Neural progenitor cell (in vitro differentiated cells): ENCODE measurements around the gene TLE1. TPM values are rescaled to one million over a fixed set of nuclear protein-coding genes. Genes with fewer than 3 reads are reported as not detected.

Experiments used
- DNase-seq: peaks from one replicate; pipeline ENCODE4 v3.0.0-alpha.2; 2016; ENCODE audit warnings: low spot score
- H2AFZ ChIP-seq: fragments of 200-600 bp; sonication (generic); replicated peaks from 2 replicates; pipeline ENCODE4 v1.6.1; 2016; ENCODE audit warnings: antibody characterized with exemption
- H3F3A ChIP-seq: fragments of 200-600 bp; sonication (generic); 2 replicates; pipeline ENCODE4 v1.6.1; 2016; ENCODE audit warnings: antibody characterized with exemption, low read depth
- H3K27ac ChIP-seq: fragments of 200-600 bp; sonication (generic); 2 replicates; pipeline ENCODE4 v1.5.1; 2016; ENCODE audit warnings: mild to moderate bottlenecking
- H3K27me3 ChIP-seq: fragments of 200-600 bp; sonication (generic); 2 replicates; pipeline ENCODE4 v1.6.1; 2016; ENCODE audit warnings: mild to moderate bottlenecking, moderate library complexity
- H3K36me3 ChIP-seq: fragments of 200-600 bp; sonication (generic); 2 replicates; pipeline ENCODE4 v1.5.1; 2016
- H3K4me1 ChIP-seq: fragments of 200-600 bp; sonication (generic); 2 replicates; pipeline ENCODE4 v1.6.1; 2016; ENCODE audit warnings: mixed run types
- H3K4me2 ChIP-seq: fragments of 200-600 bp; sonication (generic); 2 replicates; pipeline ENCODE4 v1.6.1; 2016
- H3K4me3 ChIP-seq: fragments of 200-600 bp; sonication (generic); 2 replicates; pipeline ENCODE4 v1.5.1; 2016
- H3K79me2 ChIP-seq: fragments of 200-600 bp; sonication (generic); 2 replicates; pipeline ENCODE4 v1.6.1; 2016; ENCODE audit warnings: low read depth
- H3K9ac ChIP-seq: fragments of 200-600 bp; sonication (generic); 2 replicates; pipeline ENCODE4 v1.6.1; 2016
- H3K9me3 ChIP-seq: fragments of 200-600 bp; sonication (generic); 2 replicates; pipeline ENCODE4 v1.5.1; 2016; ENCODE audit warnings: low read depth
- H4K20me1 ChIP-seq: fragments of 200-600 bp; sonication (generic); 2 replicates; pipeline ENCODE4 v1.6.1; 2016; ENCODE audit warnings: low read depth
- H3K27ac Mint-ChIP-seq: 3 replicates; pipeline ENCODE4 v1.8.0; 2021; ENCODE audit warnings: mixed read lengths
- H3K27me3 Mint-ChIP-seq: 2 replicates; pipeline ENCODE4 v1.8.0; 2022; ENCODE audit warnings: low read depth, mild to moderate bottlenecking, inconsistent platforms, moderate library complexity, mixed read lengths; ENCODE audit not compliant: insufficient read depth
- H3K36me3 Mint-ChIP-seq: 3 replicates; pipeline ENCODE4 v1.8.0; 2021; ENCODE audit warnings: mixed read lengths
- H3K4me1 Mint-ChIP-seq: 3 replicates; pipeline ENCODE4 v1.8.0; 2021; ENCODE audit warnings: mixed read lengths
- H3K4me3 Mint-ChIP-seq: 3 replicates; pipeline ENCODE4 v1.8.0; 2021; ENCODE audit warnings: mild to moderate bottlenecking, moderate library complexity, mixed read lengths
- H3K9me3 Mint-ChIP-seq: 3 replicates; pipeline ENCODE4 v1.8.0; 2020; ENCODE audit warnings: mixed read lengths
- CTCF ChIP-seq: fragments of 200-600 bp; sonication (generic); IDR thresholded peaks from 2 replicates; pipeline ENCODE4 v1.5.1; 2017; ENCODE audit warnings: antibody characterized with exemption, mild to moderate bottlenecking
- EZH2 ChIP-seq: fragments of 200-600 bp; sonication (generic); IDR thresholded peaks from 2 replicates; pipeline ENCODE4 v1.6.1; 2017; ENCODE audit warnings: antibody characterized with exemption, mild to moderate bottlenecking, moderate library complexity
- EZH2phosphoT487 ChIP-seq: fragments of 200-600 bp; sonication (generic); IDR thresholded peaks from 2 replicates; pipeline ENCODE4 v1.6.1; 2017; ENCODE audit warnings: antibody characterized with exemption
- total RNA-seq: library from RNA; depleted of rRNA; stranded (reverse); fragments of >200 nt; gene quantifications from 2 replicates; pipeline ENCODE4 v1.2.3, GENCODE V29; 2015; ENCODE audit warnings: low replicate concordance

Gene TLE1
- total RNA-seq, 1 donor from 2014 or later: 54.7 TPM

- no peaks in the 10 kb centered on the region for H3K9me3 ChIP-seq
- H3K4me3 ChIP-seq: no peak overlapping the region
- H4K20me1 ChIP-seq: no peaks in the 10 kb centered on the region
- H3F3A ChIP-seq: peaks cover 4% of the 10 kb centered on the region
- H3K4me1 ChIP-seq: peaks cover 2% of the 10 kb centered on the region
- no peak overlapping the region for H3K27ac ChIP-seq
- H3K9ac ChIP-seq: no peak overlapping the region
- Mint-ChIP-seq H3K36me3 (peaks cover 32% of the 10 kb centered on the region), H3K9me3 (no peaks in the 10 kb centered on the region), H3K27ac (no peak overlapping the region), H3K27me3 (peaks cover 6% of the 10 kb centered on the region), H3K4me3 (no peak overlapping the region), H3K4me1 (peaks cover 23% of the 10 kb centered on the region)
- H3K27me3 ChIP-seq: no peaks in the 10 kb centered on the region
- H3K4me2 ChIP-seq: no peak overlapping the region
- peaks cover 6% of the 10 kb centered on the region for H3K36me3 ChIP-seq
- H3K79me2 ChIP-seq: no peaks in the 10 kb centered on the region
- no peak for DNase-seq
- TF ChIP-seq EZH2: no peak
- TF ChIP-seq CTCF: no peak
- no peak for TF ChIP-seq EZH2phosphoT487
- no peak overlapping the region for H2AFZ ChIP-seq
Observed at GRCh38 chr9:81579381-81579780, 110.0 kb downstream of the TLE1 start.

GRCh38 chr9:81578606-81579005 lies 110.7 kb downstream of the TLE1 start:
- no peak overlapping the region for H3K9ac ChIP-seq
- H3F3A ChIP-seq: peaks cover 12% of the 10 kb centered on the region
- H3K4me3 Mint-ChIP-seq: no peak overlapping the region
- H4K20me1 ChIP-seq: peaks cover 5% of the 10 kb centered on the region
- no peak overlapping the region for H3K27ac Mint-ChIP-seq
- peaks cover 9% of the 10 kb centered on the region for H3K4me1 ChIP-seq
- TF ChIP-seq EZH2 (no peak), EZH2phosphoT487 (no peak), CTCF (no peak)
- H3K4me1 Mint-ChIP-seq: peaks cover 30% of the 10 kb centered on the region
- no peaks in the 10 kb centered on the region for H3K27me3 ChIP-seq
- H3K4me3 ChIP-seq: no peak overlapping the region
- peaks cover 26% of the 10 kb centered on the region for H3K36me3 Mint-ChIP-seq
- H3K4me2 ChIP-seq: no peak overlapping the region
- DNase-seq: no peak
- peaks cover 6% of the 10 kb centered on the region for H3K36me3 ChIP-seq
- no peaks in the 10 kb centered on the region for H3K79me2 ChIP-seq
- H3K27ac ChIP-seq: no peak overlapping the region
- H3K27me3 Mint-ChIP-seq: peaks cover 6% of the 10 kb centered on the region
- no peak overlapping the region for H2AFZ ChIP-seq
- H3K9me3 ChIP-seq: no peaks in the 10 kb centered on the region
- H3K9me3 Mint-ChIP-seq: no peaks in the 10 kb centered on the region

GRCh38 chr9:81575956-81576355 lies 113.4 kb downstream of the TLE1 start:
- peaks cover 6% of the 10 kb centered on the region for H3K36me3 Mint-ChIP-seq
- no peak overlapping the region for H3K4me3 ChIP-seq
- no peak for DNase-seq
- H2AFZ ChIP-seq: no peak overlapping the region
- peaks cover 11% of the 10 kb centered on the region for H3K27me3 Mint-ChIP-seq
- peaks cover 40% of the 10 kb centered on the region for H3K4me1 Mint-ChIP-seq
- peaks cover 5% of the 10 kb centered on the region for H4K20me1 ChIP-seq
- H3K27me3 ChIP-seq: no peaks in the 10 kb centered on the region
- no peak overlapping the region for H3K9ac ChIP-seq
- H3K79me2 ChIP-seq: no peaks in the 10 kb centered on the region
- H3K4me2 ChIP-seq: no peak overlapping the region
- H3K9me3 ChIP-seq: no peaks in the 10 kb centered on the region
- TF ChIP-seq EZH2 (no peak), EZH2phosphoT487 (no peak), CTCF (no peak)
- H3K27ac Mint-ChIP-seq: no peak overlapping the region
- peaks cover 10% of the 10 kb centered on the region for H3K4me1 ChIP-seq
- H3K27ac ChIP-seq: no peak overlapping the region
- H3K36me3 ChIP-seq: peaks cover 6% of the 10 kb centered on the region
- H3K9me3 Mint-ChIP-seq: no peaks in the 10 kb centered on the region
- peaks cover 12% of the 10 kb centered on the region for H3F3A ChIP-seq
- no peak overlapping the region for H3K4me3 Mint-ChIP-seq
